Left kidney (tissue), 2 donors: Measurements from ENCODE around the gene RUNDC3A. TPM values are rescaled to one million over a fixed set of nuclear protein-coding genes. Genes with fewer than 3 reads are reported as not detected.
"Not testable (repeated sequence)": the region's sequence is repeated elsewhere in the genome, so short reads cannot be mapped to it uniquely, and the experiment has no call there.

Source experiments
- DNase-seq: peaks from one replicate; pipeline ENCODE4 v3.0.0-alpha.2; 2013
- polyA plus RNA-seq: library from polyadenylated mRNA; unstranded; fragments of 120-200 nt; gene quantifications from one replicate; pipeline ENCODE4 v1.2.1, GENCODE V29; 2013; ENCODE audit not compliant: insufficient read length

The RUNDC3A gene
- polyA plus RNA-seq, 1 donor, result 1.8 TPM

- DNase-seq, result no peak
Observed at GRCh38 chr17:44343510-44344209, 35.3 kb downstream of the RUNDC3A start.

DNA sequence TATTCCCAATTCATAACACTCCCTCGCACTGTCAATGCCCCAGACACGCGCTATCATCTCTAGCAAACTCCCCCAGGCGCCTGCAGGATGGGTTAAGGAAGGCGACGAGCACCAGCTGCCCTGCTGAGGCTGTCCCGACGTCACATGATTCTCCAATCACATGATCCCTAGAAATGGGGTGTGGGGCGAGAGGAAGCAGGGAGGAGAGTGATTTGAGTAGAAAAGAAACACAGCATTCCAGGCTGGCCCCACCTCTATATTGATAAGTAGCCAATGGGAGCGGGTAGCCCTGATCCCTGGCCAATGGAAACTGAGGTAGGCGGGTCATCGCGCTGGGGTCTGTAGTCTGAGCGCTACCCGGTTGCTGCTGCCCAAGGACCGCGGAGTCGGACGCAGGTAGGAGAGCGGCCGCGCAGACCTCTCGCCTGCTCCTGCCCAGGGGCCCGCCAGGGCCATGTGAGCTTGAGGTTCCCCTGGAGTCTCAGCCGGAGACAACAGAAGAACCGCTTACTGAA is 36.6 kb downstream of the RUNDC3A start, which contains the start of gene GRN:
Gene GRN, plus strand, starts transcription at position 364 of the 515 bp plus-strand sequence. CDS start 3,863 bp downstream, outside the sequence.
- DNase-seq, result peak; percentile 99

- no peak for DNase-seq
Observed at GRCh38 chr17:44345454-44346026, 37.1 kb downstream of the RUNDC3A start.

GRCh38 chr17:44346064-44346844 is 37.9 kb downstream of the RUNDC3A start:
- no peak for DNase-seq

- DNase-seq, result not testable (repeated sequence)
Observed at GRCh38 chr17:44347206-44348055, 39.0 kb downstream of the RUNDC3A start.

- no peak for DNase-seq
Observed at GRCh38 chr17:44348234-44348987, 40.0 kb downstream of the RUNDC3A start.

- DNase-seq, result no peak
Observed at GRCh38 chr17:44348988-44349364, 40.6 kb downstream of the RUNDC3A start.

DNA sequence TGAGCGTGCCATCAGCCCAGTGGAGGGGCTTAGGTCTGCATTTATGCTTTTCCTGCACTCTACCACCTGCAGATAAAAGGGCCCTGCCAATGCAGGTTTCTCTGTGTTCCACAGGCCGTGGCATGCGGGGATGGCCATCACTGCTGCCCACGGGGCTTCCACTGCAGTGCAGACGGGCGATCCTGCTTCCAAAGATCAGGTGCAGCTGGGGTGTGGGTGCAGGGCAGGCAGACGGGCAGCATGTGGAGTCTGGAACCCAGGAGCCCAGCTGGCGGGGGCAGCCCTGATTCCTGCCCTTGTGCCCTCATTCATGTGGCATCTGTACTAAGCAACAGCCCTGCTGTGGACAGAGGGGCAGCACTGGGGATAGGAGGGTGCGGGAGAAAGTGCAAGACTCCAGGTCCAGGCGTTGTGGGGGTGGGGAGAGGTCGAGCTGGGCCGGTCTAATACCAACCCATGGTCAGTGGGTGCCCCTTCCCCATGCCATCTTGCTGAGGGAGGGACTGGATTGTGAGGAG is 41.2 kb downstream of the RUNDC3A start:
- DNase-seq, result no peak

DNA sequence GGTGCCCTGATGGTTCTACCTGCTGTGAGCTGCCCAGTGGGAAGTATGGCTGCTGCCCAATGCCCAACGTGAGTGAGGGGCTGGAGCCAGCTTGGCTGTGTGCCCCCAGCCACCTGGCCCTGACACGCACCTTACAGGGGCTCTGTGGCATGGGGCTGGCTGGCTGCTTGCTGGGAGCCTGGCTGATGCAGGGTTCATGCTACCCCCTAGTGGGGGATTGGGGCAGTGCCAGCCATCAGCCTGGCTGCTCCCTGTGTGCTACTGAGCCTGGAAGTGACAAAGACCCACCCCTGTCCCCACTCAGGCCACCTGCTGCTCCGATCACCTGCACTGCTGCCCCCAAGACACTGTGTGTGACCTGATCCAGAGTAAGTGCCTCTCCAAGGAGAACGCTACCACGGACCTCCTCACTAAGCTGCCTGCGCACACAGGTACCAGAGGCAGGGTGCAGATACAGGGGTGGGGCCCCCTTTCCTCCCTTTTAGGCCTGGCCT is 42.4 kb downstream of the RUNDC3A start:
- DNase-seq, result no peak

DNA sequence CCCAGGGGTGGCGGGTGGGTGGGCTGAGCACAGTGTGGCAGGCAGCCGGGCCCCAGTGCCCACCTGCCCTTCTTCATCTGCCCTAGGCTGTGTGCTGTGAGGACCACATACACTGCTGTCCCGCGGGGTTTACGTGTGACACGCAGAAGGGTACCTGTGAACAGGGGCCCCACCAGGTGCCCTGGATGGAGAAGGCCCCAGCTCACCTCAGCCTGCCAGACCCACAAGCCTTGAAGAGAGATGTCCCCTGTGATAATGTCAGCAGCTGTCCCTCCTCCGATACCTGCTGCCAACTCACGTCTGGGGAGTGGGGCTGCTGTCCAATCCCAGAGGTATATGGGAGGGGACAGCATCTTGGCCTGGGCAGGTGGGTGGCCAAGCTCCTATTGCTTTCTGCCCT is 43.1 kb downstream of the RUNDC3A start:
- no peak for DNase-seq

DNA sequence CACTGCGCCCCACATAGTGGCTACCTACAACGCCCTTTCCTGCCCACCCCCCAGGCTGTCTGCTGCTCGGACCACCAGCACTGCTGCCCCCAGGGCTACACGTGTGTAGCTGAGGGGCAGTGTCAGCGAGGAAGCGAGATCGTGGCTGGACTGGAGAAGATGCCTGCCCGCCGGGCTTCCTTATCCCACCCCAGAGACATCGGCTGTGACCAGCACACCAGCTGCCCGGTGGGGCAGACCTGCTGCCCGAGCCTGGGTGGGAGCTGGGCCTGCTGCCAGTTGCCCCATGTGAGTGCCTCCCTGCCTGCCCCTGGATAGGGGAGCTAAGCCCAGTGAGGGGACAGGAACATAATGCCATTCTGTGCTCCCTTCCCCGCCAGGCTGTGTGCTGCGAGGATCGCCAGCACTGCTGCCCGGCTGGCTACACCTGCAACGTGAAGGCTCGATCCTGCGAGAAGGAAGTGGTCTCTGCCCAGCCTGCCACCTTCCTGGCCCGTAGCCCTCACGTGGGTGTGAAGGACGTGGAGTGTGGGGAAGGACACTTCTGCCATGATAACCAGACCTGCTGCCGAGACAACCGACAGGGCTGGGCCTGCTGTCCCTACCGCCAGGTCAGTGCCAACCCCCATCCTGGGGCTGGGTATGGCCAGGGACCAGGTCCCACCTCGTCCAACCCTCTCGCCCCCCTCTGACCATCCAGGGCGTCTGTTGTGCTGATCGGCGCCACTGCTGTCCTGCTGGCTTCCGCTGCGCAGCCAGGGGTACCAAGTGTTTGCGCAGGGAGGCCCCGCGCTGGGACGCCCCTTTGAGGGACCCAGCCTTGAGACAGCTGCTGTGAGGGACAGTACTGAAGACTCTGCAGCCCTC is 43.8 kb downstream of the RUNDC3A start:
- no peak for DNase-seq

GRCh38 chr17:44352828-44353671 is 44.6 kb downstream of the RUNDC3A start:
- no peak for DNase-seq

GRCh38 chr17:44353672-44354331 is 45.4 kb downstream of the RUNDC3A start:
- no peak for DNase-seq

DNA sequence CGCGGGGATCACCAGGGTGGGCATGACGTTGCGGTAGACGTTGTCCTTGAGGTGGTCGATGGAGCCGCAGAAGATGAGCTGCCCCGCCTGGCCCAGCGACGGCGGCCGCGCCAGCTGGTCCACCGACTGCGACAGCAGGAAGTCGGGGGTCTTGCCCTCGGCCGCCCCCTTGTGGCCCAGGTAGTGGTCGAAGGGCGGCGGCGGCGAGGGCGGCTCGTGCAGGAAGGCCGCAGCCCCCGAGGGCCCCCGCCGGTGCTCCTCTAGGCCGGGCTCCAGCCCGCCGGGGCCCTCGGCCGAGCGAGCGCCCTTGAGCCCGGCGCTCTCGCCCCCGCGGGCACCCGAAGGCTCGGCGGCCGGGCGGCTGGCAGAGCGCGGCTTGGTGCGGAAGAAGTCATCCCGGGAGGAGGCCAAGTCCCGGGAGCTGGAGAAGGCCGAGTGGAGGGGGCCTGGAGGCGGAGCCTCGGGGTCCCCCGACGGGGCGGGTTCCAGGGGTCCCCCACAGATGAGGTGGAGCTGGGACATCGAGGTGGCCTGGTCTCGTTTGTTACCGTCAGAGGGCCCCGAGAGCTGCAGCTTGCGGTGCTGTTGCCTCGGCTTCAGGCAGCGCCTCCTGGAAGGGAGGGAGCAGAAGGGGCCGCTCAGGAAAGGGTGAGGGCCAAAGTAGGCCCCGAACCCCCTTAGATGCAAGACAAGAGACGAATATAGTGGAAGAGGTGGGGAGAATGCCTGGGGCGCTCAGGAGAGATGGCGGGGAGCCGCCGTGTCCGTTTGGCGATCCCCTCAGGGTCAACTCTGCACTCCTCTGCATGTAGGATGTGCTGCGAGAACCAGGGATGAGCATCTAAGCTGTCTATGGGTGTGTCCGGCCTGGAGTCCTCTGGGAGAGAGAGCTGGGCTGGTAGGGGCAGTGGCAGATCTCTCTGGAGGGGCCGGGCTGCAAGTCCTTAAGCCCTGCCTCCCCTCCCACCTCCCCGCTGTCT is 46.5 kb downstream of the RUNDC3A start:
- DNase-seq, result no peak

DNA sequence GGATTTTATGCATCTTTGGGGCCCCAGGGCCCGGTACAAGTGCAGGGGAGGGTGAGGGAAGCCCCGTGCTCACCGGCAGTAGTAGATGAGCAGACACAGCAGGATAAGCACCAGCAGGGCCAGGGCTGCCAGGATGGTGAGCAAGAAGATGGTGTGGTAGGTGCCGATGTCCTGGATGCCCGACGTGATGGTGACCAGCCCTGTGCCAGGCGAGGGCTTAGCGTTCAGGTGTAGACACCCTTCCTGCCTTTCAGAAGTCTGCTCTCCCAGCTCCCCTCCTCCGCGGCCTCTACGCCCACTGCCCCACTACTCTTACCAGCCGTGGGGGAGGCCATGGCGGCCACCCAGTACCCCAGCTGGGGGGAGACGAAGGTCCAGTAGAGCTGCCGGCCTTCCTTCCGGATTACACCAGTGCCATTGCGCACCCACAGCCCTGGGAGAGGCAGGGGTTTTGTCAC is 47.3 kb downstream of the RUNDC3A start:
- DNase-seq, result no peak

- DNase-seq, result no peak
Observed at GRCh38 chr17:44356241-44356640, 47.8 kb downstream of the RUNDC3A start.

DNA sequence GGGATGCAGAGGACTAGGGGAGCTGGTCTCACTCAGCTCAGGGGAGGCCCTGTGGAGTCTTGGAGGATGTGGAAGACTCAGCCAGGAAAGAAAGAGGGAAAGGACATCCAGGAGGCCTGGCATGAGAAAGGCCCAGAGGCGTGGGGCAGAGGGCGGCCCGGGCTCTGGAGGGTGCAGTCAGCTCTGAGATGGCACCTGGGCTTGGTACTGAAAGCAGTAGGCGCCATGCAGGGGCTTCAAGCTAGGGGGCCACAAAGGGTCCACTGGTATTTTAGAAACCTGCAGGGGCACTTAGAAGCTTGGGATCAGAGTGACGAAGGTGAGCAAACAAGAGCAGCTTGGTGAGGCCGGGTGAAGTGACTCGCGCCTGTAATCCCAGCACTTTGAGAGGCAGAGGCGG is 49.7 kb downstream of the RUNDC3A start:
- DNase-seq, result no peak
